Activated CD8-positive, alpha-beta memory T cell treated with anti-CD3 and anti-CD28 coated beads, Interleukin-2, amount 50 U/mL, for 24 hours (primary cell): Measurements from ENCODE around the gene DNAH8.
"Not testable (repeated sequence)": the region's sequence is repeated elsewhere in the genome, so short reads cannot be mapped to it uniquely, and the experiment has no call there.

Source experiments
- DNase-seq: peaks from one replicate; pipeline ENCODE4 v3.0.0-alpha.2; 2020; ENCODE audit errors: extremely low read depth

Gene DNAH8

GRCh38 chr6:38699702-38700101 is 15.4 kb upstream of the DNAH8 start:
- DNase-seq: not testable (repeated sequence)

GRCh38 chr6:38701551-38701950 is 13.6 kb upstream of the DNAH8 start:
- no peak for DNase-seq

GRCh38 chr6:38702558-38703397 is 12.3 kb upstream of the DNAH8 start, which contains the start of gene GLO1:
Gene GLO1, minus strand, starts transcription at chr6:38703145. Its CDS starts 91 bp downstream, at chr6:38703054.
- DNase-seq: peak; percentile 95

- no peak for DNase-seq
Observed at GRCh38 chr6:38703949-38704590, 11.0 kb upstream of the DNAH8 start.

GRCh38 chr6:38705924-38706323 is 9.2 kb upstream of the DNAH8 start:
- DNase-seq: no peak

GRCh38 chr6:38708496-38708895 is 6.6 kb upstream of the DNAH8 start:
- DNase-seq: no peak

- no peak for DNase-seq
Observed at GRCh38 chr6:38713812-38714211, 1.3 kb upstream of the DNAH8 start.

- no peak for DNase-seq
Observed at GRCh38 chr6:38714239-38715015, 684 bp upstream of the DNAH8 start.

- DNase-seq: no peak
Observed at GRCh38 chr6:38716825-38717224, 1.7 kb downstream of the DNAH8 start.

- no peak for DNase-seq
Observed at GRCh38 chr6:38719358-38719757, 4.2 kb downstream of the DNAH8 start.

GRCh38 chr6:38720295-38720694 is 5.2 kb downstream of the DNAH8 start:
- DNase-seq: no peak

- no peak for DNase-seq
Observed at GRCh38 chr6:38722038-38722437, 6.9 kb downstream of the DNAH8 start.

- no peak for DNase-seq
Observed at GRCh38 chr6:38722727-38723334, 7.7 kb downstream of the DNAH8 start.

- no peak for DNase-seq
Observed at GRCh38 chr6:38723783-38724182, 8.7 kb downstream of the DNAH8 start.

GRCh38 chr6:38724343-38724742 is 9.2 kb downstream of the DNAH8 start:
- no peak for DNase-seq

- no peak for DNase-seq
Observed at GRCh38 chr6:38725414-38726183, 10.5 kb downstream of the DNAH8 start.

- DNase-seq: no peak
Observed at GRCh38 chr6:38728203-38728602, 13.1 kb downstream of the DNAH8 start.

GRCh38 chr6:38730140-38730862 is 15.2 kb downstream of the DNAH8 start:
- DNase-seq: no peak

GRCh38 chr6:38736951-38737350 is 21.8 kb downstream of the DNAH8 start:
- no peak for DNase-seq

- DNase-seq: no peak
Observed at GRCh38 chr6:38738261-38738660, 23.1 kb downstream of the DNAH8 start.

- no peak for DNase-seq
Observed at GRCh38 chr6:38739532-38739931, 24.4 kb downstream of the DNAH8 start.
